Ovary (tissue), 9 donors: ENCODE measurements around the gene KRTAP9-9. TPM values are rescaled to one million over a fixed set of nuclear protein-coding genes. Genes with fewer than 3 reads are reported as not detected.

Source experiments
- DNase-seq, 5 donors: peaks; one replicate each; pipeline ENCODE4 v3.0.0-alpha.2; 2019 to 2020
- H3K27ac ChIP-seq, 2 donors: fragments of 200-600 bp; one replicate each; pipeline versions ENCODE4 v1.5.1 to v1.8.0; 2019 to 2022
- H3K27me3 ChIP-seq: fragments of 200-600 bp; one replicate; pipeline ENCODE4 v1.8.0; 2022
- H3K36me3 ChIP-seq: fragments of 200-600 bp; sonication (generic); one replicate; pipeline ENCODE4 v1.5.1; 2019
- H3K4me1 ChIP-seq: one replicate; pipeline ENCODE4 v1.8.1; 2013; ENCODE audit warnings: mild to moderate bottlenecking, moderate library complexity; ENCODE audit not compliant: insufficient read depth
- H3K4me3 ChIP-seq: fragments of 200-600 bp; sonication (generic); one replicate; pipeline ENCODE4 v1.5.1; 2017
- H3K9me3 ChIP-seq, 2 donors: fragments of 200-600 bp in 1 of 2; sonication (generic) in 1 of 2; one replicate each; pipeline versions ENCODE4 v1.5.1 to v1.8.1; 2013 to 2019; ENCODE audit warnings: mild to moderate bottlenecking in 1 of 2, moderate library complexity in 1 of 2
- CTCF ChIP-seq, 3 donors: fragments of 450-650 bp in 2 of 3; fragments of 200-600 bp in 1 of 3; IDR thresholded peaks; one replicate each; pipeline versions ENCODE4 v1.5.1 to v1.8.0; 2016 to 2022; ENCODE audit warnings: antibody characterized with exemption in 3 of 3, mild to moderate bottlenecking in 1 of 3
- EP300 ChIP-seq: sonication (generic); formaldehyde crosslinking; IDR thresholded peaks from one replicate; pipeline ENCODE4 v1.6.1; 2017; ENCODE audit warnings: antibody characterized with exemption
- POLR2A ChIP-seq: fragments of 450-650 bp; IDR thresholded peaks from one replicate; pipeline ENCODE4 v1.6.1; 2017; ENCODE audit warnings: antibody characterized with exemption, mild to moderate bottlenecking, moderate library complexity
- WGBS, 3 donors: extraction: QIAGEN DNeasy Blood & Tissue Kit in 1 of 3; methylation state at CpG; one replicate each; pipeline versions ENCODE4 v1.1.5 to v1.1.7; 2013 to 2017; 5-methylcytosine and 5-hydroxymethylcytosine counted together
- intact Hi-C, 4 donors: fragments of 100-400 bp; cut with DNase I; formaldehyde crosslinking; loops; one replicate each; pipeline versions ENCODE4 v1.11.0 to v1.15.1; 2022 to 2023
- polyA plus RNA-seq, 2 donors: library from polyadenylated mRNA; stranded (reverse); fragments of 200-250 nt in 1 of 2; fragments of 350-450 nt in 1 of 2; fragmentation: Illumina TruSeq in 1 of 2; extraction: RNeasy Lipid Tissue Mini Kit (QIAGEN cat#74804) in 1 of 2; gene quantifications; one replicate each; pipeline ENCODE4 v1.2.3, GENCODE V29; 2013 to 2014
- total RNA-seq, 7 donors: library from RNA; depleted of rRNA in 2 of 7; stranded (reverse); fragments of >200 nt in 2 of 7; fragmentation: NEBNext Ultra II Directional in 3 of 7; extraction: Animal tissue kit (Norgen Biotek cat#: 25700) in 3 of 7; gene quantifications; one replicate each; pipeline versions ENCODE4 v1.1.0 to v1.2.4, GENCODE V29; 2016 to 2023
- donor health status: DM: no; HTN: no; CAD: no; lungs with moderate emphysema.
- donor health status: DM: no; HTN: no; CAD: no.
- donor health status: Bipolar disorder and iron deficiency.
- donor health status: DM: yes; HTN: yes; CAD: no.
- donor health status: DM: no; HTN: no; CAD: no.
- donor health status: DM: yes; HTN: yes; CAD: no.

KRTAP9-9 gene
- total and polyA plus RNA-seq, 9 donors, result not detected

GRCh38 chr17:41298458-41299135, 43.4 kb downstream of the KRTAP9-9 start:
- no peak overlapping the region for H3K27ac ChIP-seq
- WGBS, 3 donors, result 91 to 92% (median 91%) methylated on average over 20 of the region's 20 CpGs
- intact Hi-C loops, result no loop called here
- TF ChIP-seq CTCF (IDR thresholded peaks at IDR 0.05) (no peak), POLR2A (no peak), EP300 (no peak)
- no peak for DNase-seq
- H3K4me1 ChIP-seq, result no peaks in the 10 kb centered on the region
- no peak overlapping the region for H3K4me3 ChIP-seq
- H3K36me3 ChIP-seq, result no peaks in the 10 kb centered on the region
- no peaks in the 10 kb centered on the region for H3K27me3 ChIP-seq
- no peaks in the 10 kb centered on the region for H3K9me3 ChIP-seq

GRCh38 chr17:41301204-41301790, 46.1 kb downstream of the KRTAP9-9 start:
- no peaks in the 10 kb centered on the region for H3K9me3 ChIP-seq
- no peak overlapping the region for H3K27ac ChIP-seq
- no peak for TF ChIP-seq CTCF (IDR thresholded peaks at IDR 0.05)
- TF ChIP-seq EP300, result no peak
- TF ChIP-seq POLR2A, result no peak
- intact Hi-C loops, result no loop called here
- H3K4me1 ChIP-seq, result no peaks in the 10 kb centered on the region
- H3K27me3 ChIP-seq, result no peaks in the 10 kb centered on the region
- DNase-seq, result no peak
- 70 to 79% (median 76%) methylated on average over 5 of the region's 5 CpGs for WGBS, 3 donors
- no peak overlapping the region for H3K4me3 ChIP-seq
- no peaks in the 10 kb centered on the region for H3K36me3 ChIP-seq

GRCh38 chr17:41301916-41302901, 47.0 kb downstream of the KRTAP9-9 start, which contains the start of gene KRTAP29-1:
TSS of gene KRTAP29-1 (minus strand) at chr17:41302851. CDS start at chr17:41302851, 0 bp downstream.
- no peak for DNase-seq
- Histone ChIP-seq H3K4me1 (no peaks in the 10 kb centered on the region), H3K4me3 (no peak within 1 kb of the TSS), H3K9me3 (no peaks in the 10 kb centered on the region), H3K27ac (no peak within 1 kb of the TSS), H3K36me3 (no peaks in the 10 kb centered on the region), H3K27me3 (no peaks in the 10 kb centered on the region)
- no peak for TF ChIP-seq EP300
- TF ChIP-seq POLR2A, result no peak
- TF ChIP-seq CTCF (IDR thresholded peaks at IDR 0.05), result no peak
- WGBS, 3 donors, result 71 to 75% (median 73%) methylated on average over 11 of the region's 11 CpGs
- intact Hi-C loops, result no loop called here

GRCh38 chr17:41302981-41303380, 47.8 kb downstream of the KRTAP9-9 start:
- Histone ChIP-seq H3K9me3 (no peaks in the 10 kb centered on the region), H3K27ac (no peak overlapping the region), H3K4me1 (no peaks in the 10 kb centered on the region), H3K36me3 (no peaks in the 10 kb centered on the region), H3K4me3 (no peak overlapping the region), H3K27me3 (no peaks in the 10 kb centered on the region)
- intact Hi-C loops, result no loop called here
- DNase-seq, result no peak
- 81 to 85% (median 85%) methylated on average over 4 of the region's 4 CpGs for WGBS, 3 donors
- TF ChIP-seq POLR2A, result no peak
- no peak for TF ChIP-seq EP300
- no peak for TF ChIP-seq CTCF (IDR thresholded peaks at IDR 0.05)
